OCI-LY3 (cell line): ENCODE data around the gene BRF1.

Experiments
- H2AFZ ChIP-seq: fragments of 200-600, 300-600 bp; shearing (Covaris generic); 2 replicates; pipeline ENCODE4 v1.6.0; 2014; ENCODE audit warnings: antibody characterized with exemption, low read depth, low read length
- H3K27ac ChIP-seq: fragments of 200-600, 300-600 bp; sonication (generic); 2 replicates; pipeline ENCODE4 v1.5.1; 2014; ENCODE audit warnings: mild to moderate bottlenecking, low read length, moderate library complexity, mixed read lengths
- H3K27me3 ChIP-seq: fragments of 200-600, 300-600 bp; sonication (generic); 2 replicates; pipeline ENCODE4 v1.6.1; 2014; ENCODE audit warnings: low read depth, low read length, mixed read lengths
- H3K36me3 ChIP-seq: fragments of 200-600, 300-600 bp; sonication (generic); replicated peaks from 2 replicates; pipeline ENCODE3; 2014; ENCODE audit warnings: low read depth, low read length, mixed read lengths
- H3K4me1 ChIP-seq: fragments of 300-600, 200-600 bp; sonication (generic); 2 replicates; pipeline ENCODE4 v1.6.1; 2014; ENCODE audit warnings: low read length, mixed read lengths
- H3K4me2 ChIP-seq: fragments of 200-600, 300-600 bp; sonication (generic); 2 replicates; pipeline ENCODE4 v1.6.1; 2014; ENCODE audit warnings: low read length, mixed read lengths
- H3K4me3 ChIP-seq: fragments of 300-600, 200-600 bp; sonication (generic); 2 replicates; pipeline ENCODE4 v1.5.1; 2014; ENCODE audit warnings: antibody characterized with exemption, mild to moderate bottlenecking, low read length, moderate library complexity
- H3K79me2 ChIP-seq: fragments of 300-600, 200-600 bp; shearing (Covaris generic); 2 replicates; pipeline ENCODE4 v1.6.1; 2014; ENCODE audit warnings: mild to moderate bottlenecking, low read length, mixed read lengths
- H3K9ac ChIP-seq: fragments of 300-600, 200-600 bp; shearing (Covaris generic); 2 replicates; pipeline ENCODE4 v1.6.0; 2014; ENCODE audit warnings: mild to moderate bottlenecking, low read length, moderate library complexity
- H3K9me3 ChIP-seq: fragments of 200-600, 300-600 bp; shearing (Covaris generic); 2 replicates; pipeline ENCODE4 v1.6.1; 2014; ENCODE audit warnings: low read length, mixed read lengths; ENCODE audit not compliant: insufficient read depth
- H4K20me1 ChIP-seq: fragments of 200-600, 300-600 bp; sonication (generic); 2 replicates; pipeline ENCODE4 v1.6.1; 2016; ENCODE audit warnings: low read length, mixed read lengths; ENCODE audit not compliant: insufficient read depth
- EZH2phosphoT487 ChIP-seq: fragments of 200-600 bp; shearing (Covaris generic); IDR thresholded peaks from 2 replicates; pipeline ENCODE4 v1.6.1; 2018; ENCODE audit warnings: antibody characterized with exemption, mixed run types, low read depth
- TF ChIP-seq, protein P1 (sequence below): fragments of 200-600, 300-600 bp; sonication (generic); IDR thresholded peaks from 2 replicates; pipeline ENCODE4 v1.5.1; 2014; ENCODE audit warnings: antibody characterized with exemption, low read length, low read depth

Gene BRF1

DNA sequence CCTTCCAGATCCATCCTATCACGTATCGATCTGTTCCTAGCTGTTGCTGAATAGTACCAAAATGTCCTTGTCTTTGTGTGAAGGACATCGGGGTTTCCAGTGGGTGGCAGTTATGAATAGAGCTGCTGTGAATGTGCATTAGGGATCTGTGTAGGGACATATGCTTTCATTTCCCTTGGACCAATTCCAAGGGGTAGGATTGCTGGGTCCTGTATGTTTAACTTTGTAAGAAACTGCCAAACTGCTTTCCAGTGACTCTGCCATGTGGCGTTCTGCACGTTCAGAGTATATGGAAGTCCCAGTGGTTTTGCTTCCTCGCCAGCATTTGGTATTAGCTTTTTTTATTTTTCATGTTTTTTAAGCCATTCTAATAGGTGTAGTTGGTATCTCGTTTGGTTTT is 42.4 kb upstream of the BRF1 start:
- no peaks in the 10 kb centered on the region for H3K9me3 ChIP-seq
- no peaks in the 10 kb centered on the region for H3K36me3 ChIP-seq
- H2AFZ ChIP-seq = no peak overlapping the region
- H3K4me2 ChIP-seq = no peak overlapping the region
- no peak for TF ChIP-seq EZH2phosphoT487
- TF ChIP-seq, protein P1, sequence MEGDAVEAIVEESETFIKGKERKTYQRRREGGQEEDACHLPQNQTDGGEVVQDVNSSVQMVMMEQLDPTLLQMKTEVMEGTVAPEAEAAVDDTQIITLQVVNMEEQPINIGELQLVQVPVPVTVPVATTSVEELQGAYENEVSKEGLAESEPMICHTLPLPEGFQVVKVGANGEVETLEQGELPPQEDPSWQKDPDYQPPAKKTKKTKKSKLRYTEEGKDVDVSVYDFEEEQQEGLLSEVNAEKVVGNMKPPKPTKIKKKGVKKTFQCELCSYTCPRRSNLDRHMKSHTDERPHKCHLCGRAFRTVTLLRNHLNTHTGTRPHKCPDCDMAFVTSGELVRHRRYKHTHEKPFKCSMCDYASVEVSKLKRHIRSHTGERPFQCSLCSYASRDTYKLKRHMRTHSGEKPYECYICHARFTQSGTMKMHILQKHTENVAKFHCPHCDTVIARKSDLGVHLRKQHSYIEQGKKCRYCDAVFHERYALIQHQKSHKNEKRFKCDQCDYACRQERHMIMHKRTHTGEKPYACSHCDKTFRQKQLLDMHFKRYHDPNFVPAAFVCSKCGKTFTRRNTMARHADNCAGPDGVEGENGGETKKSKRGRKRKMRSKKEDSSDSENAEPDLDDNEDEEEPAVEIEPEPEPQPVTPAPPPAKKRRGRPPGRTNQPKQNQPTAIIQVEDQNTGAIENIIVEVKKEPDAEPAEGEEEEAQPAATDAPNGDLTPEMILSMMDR = no peak
- H3K4me3 ChIP-seq = no peak overlapping the region
- H3K79me2 ChIP-seq = no peaks in the 10 kb centered on the region
- H3K27me3 ChIP-seq = no peaks in the 10 kb centered on the region
- H4K20me1 ChIP-seq = no peaks in the 10 kb centered on the region
- peaks cover 5% of the 10 kb centered on the region; the same call in 1 of the 2 replicates for H3K4me1 ChIP-seq
- H3K9ac ChIP-seq = no peak overlapping the region
- H3K27ac ChIP-seq = no peak overlapping the region

DNA sequence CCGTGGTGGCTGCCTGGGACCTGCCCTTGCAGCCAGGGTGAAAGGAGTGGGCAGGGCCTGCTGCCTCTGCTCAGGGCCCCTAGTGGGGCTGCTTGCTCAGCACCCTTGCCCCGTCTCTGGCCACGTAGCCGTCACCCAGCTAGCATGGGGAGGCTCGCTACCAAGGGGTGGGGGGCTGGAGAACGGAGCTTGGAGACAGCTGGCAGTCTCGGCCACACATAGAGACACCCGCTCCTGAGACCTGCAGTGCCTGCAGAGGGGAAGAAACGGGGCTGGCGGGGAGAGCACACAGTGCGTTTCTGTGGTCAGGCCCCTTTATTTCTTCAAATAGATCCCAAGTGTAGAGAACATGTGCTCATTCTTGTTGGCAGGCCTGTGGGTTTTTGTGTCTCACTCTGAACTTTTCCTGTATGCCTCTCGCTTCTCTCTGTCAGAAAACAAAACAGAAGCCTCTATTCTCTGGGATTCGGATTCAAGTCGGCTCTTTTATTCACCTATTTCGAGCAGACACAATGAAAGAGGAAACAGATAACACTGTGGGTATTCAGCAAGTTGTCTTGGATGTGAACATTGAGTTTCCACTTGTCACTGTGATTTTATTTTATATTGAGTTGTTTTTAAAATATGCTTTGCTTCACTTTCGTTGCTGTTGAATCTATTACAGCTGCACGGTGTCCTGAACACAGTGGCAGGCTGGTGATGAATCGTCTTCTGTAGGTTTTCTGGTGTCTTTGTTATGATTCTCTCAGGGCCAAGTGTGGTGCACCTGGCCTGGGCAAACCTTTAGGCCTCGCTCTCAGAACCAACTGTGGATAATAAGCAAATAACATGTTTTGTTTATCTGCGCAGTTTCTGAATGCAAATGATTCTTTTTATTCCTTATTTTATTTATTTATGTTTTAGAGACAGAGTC is 40.3 kb upstream of the BRF1 start:
- no peak overlapping the region for H2AFZ ChIP-seq
- H3K36me3 ChIP-seq = no peaks in the 10 kb centered on the region
- peaks cover 5% of the 10 kb centered on the region; the same call in 1 of the 2 replicates for H3K4me1 ChIP-seq

DNA sequence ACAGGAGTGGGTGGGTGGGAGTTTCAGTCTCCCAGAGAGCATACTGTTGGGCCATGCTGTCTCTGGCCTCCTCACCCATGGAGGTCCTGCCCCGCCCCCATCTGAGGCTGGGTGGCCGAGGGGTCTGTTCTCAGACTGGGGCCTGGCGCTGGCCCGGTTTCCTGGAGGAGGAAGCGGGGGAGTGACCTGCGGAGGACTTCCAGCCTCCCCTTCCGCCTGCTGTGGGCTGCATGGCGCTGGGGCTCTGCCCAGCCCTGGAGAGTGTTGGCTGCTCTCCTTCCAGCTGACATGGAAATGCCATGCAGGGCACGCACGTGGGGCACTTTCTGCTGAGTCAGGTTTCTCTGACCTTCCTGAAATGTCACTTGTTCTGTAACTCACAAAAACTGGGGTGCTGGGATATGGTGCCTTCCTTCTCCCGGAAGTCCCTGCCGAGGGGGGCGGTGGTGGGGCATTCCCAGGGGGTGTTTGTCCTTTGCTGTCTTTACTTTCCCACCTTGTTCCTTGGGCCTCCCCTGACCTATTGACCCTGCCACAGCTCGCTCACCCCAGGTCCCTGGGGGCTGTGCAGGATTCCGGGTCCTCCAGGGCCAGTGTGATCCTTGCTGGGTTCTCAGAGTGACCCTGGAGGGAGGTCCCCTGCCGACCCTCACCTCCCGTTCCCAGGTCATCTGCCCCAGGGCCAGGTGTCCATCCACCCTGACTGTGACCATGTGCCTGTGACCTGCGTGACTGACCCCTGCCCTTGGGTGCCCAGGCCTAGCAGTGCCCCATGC is 37.4 kb upstream of the BRF1 start:
- Histone ChIP-seq H3K36me3 (no peaks in the 10 kb centered on the region), H3K9ac (no peak overlapping the region), H3K9me3 (no peaks in the 10 kb centered on the region), H2AFZ (no peak overlapping the region), H3K79me2 (no peaks in the 10 kb centered on the region), H3K27ac (no peak overlapping the region), H3K4me2 (no peak overlapping the region), H4K20me1 (peaks cover 25% of the 10 kb centered on the region), H3K4me1 (peaks cover 5% of the 10 kb centered on the region; the same call in 1 of the 2 replicates), H3K4me3 (no peak overlapping the region), H3K27me3 (no peaks in the 10 kb centered on the region)
- TF ChIP-seq EZH2phosphoT487 = no peak
- TF ChIP-seq, protein P1 = no peak

More for the DNA sequence above, 40.3 kb upstream of the BRF1 start:
- Histone ChIP-seq H4K20me1 (peaks cover 14% of the 10 kb centered on the region), H3K4me3 (no peak overlapping the region), H3K9me3 (no peaks in the 10 kb centered on the region), H3K9ac (no peak overlapping the region), H3K27ac (no peak overlapping the region), H3K27me3 (no peaks in the 10 kb centered on the region), H3K4me2 (no peak overlapping the region), H3K79me2 (no peaks in the 10 kb centered on the region)
- no peak for TF ChIP-seq EZH2phosphoT487
- TF ChIP-seq, protein P1 = no peak

DNA sequence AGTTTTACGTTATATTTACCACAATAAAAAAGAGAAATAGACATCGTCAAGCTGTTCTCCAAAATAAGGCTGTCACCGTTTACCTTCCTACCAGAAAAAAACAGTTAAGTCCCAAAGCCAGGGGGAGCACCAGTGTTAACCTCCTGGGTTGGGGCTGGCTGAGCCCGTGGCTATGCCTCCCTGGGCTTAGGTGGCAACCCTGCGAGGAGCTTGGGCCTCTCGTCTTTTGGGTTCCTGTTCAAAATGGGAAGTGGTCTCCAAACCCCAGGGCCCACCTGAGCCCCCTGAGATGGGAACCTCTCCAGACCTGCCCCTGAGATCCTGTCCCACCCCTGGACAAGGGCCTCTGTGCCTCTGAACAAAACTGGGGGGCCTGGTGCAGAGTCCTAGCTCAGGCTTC is 36.6 kb upstream of the BRF1 start:
- no peaks in the 10 kb centered on the region for H3K27me3 ChIP-seq
- no peak overlapping the region for H3K4me2 ChIP-seq
- peaks cover 32% of the 10 kb centered on the region for H4K20me1 ChIP-seq
- peaks cover 5% of the 10 kb centered on the region; the same call in 1 of the 2 replicates for H3K4me1 ChIP-seq
- no peak for TF ChIP-seq EZH2phosphoT487
- TF ChIP-seq, protein P1 = no peak
- H3K4me3 ChIP-seq = no peak overlapping the region
- H3K9ac ChIP-seq = no peak overlapping the region
- H3K9me3 ChIP-seq = no peaks in the 10 kb centered on the region
- H2AFZ ChIP-seq = no peak overlapping the region
- H3K36me3 ChIP-seq = no peaks in the 10 kb centered on the region
- H3K27ac ChIP-seq = no peak overlapping the region
- H3K79me2 ChIP-seq = no peaks in the 10 kb centered on the region
